Esophagus muscularis mucosa (tissue), 4 donors: Measurements from ENCODE around the gene KRTAP5-3.

ENCODE experiments used
- CTCF ChIP-seq, 3 experiments: fragments of 200-600 bp in 2 of 3; fragments of 450-650 bp in 1 of 3; sonication (generic) in 2 of 3; IDR thresholded peaks; one replicate each; pipeline ENCODE4 v1.5.1; 2017 to 2019; ENCODE audit warnings: antibody characterized with exemption in 3 of 3, mild to moderate bottlenecking in 2 of 3, moderate library complexity in 1 of 3
- EP300 ChIP-seq: sonication (generic); formaldehyde crosslinking; IDR thresholded peaks from one replicate; pipeline ENCODE4 v1.6.1; 2017; ENCODE audit warnings: antibody characterized with exemption
- POLR2A ChIP-seq: fragments of 450-650 bp; IDR thresholded peaks from one replicate; pipeline ENCODE4 v1.6.1; 2017; ENCODE audit warnings: antibody characterized with exemption, moderate library complexity, mild to moderate bottlenecking, low read depth
- POLR2AphosphoS5 ChIP-seq, 2 donors: sonication (generic); formaldehyde crosslinking; IDR thresholded peaks; one replicate each; pipeline ENCODE4 v1.6.1; 2017; ENCODE audit warnings: antibody characterized with exemption in 2 of 2

- TF ChIP-seq CTCF (IDR thresholded peaks at IDR 0.05) (no peak), POLR2AphosphoS5 (IDR thresholded peaks at IDR 0.05) (no peak), POLR2A (no peak), EP300 (no peak)
Observed at GRCh38 chr11:1561955-1562354, 46.3 kb downstream of the KRTAP5-3 start.
